Esophagus muscularis mucosa (tissue), 3 donors: ENCODE data around the gene FNTB.

Experiments used
- POLR2AphosphoS5 ChIP-seq, 2 donors: sonication (generic); formaldehyde crosslinking; IDR thresholded peaks; one replicate each; pipeline ENCODE4 v1.6.1; 2017; ENCODE audit warnings: antibody characterized with exemption in 2 of 2
- TF ChIP-seq, protein P1 (sequence below), 3 experiments: fragments of 200-600 bp in 2 of 3; fragments of 450-650 bp in 1 of 3; sonication (generic) in 2 of 3; IDR thresholded peaks; one replicate each; pipeline ENCODE4 v1.5.1; 2017 to 2019; ENCODE audit warnings: antibody characterized with exemption in 3 of 3, mild to moderate bottlenecking in 2 of 3, moderate library complexity in 1 of 3

DNA sequence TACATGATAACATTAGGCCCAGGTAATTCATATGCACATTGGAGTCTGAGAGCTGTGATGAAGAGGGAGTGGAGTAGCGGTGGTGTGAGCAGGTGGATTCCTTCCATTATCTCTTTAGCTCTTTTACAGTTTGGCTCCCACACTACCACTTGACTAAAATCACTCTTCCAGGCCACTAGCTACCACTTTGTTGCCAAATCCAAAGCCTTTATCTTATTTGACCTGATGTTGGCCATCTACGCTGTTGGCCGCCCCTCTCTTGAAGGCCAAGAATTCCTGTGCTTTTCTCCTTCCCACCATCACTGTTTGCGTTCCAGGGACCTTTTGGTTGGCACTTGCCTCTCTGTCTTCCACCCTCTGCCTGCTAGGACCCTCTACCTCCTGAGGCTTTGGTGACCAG lies 119.6 kb downstream of the FNTB start:
- TF ChIP-seq, protein P1, sequence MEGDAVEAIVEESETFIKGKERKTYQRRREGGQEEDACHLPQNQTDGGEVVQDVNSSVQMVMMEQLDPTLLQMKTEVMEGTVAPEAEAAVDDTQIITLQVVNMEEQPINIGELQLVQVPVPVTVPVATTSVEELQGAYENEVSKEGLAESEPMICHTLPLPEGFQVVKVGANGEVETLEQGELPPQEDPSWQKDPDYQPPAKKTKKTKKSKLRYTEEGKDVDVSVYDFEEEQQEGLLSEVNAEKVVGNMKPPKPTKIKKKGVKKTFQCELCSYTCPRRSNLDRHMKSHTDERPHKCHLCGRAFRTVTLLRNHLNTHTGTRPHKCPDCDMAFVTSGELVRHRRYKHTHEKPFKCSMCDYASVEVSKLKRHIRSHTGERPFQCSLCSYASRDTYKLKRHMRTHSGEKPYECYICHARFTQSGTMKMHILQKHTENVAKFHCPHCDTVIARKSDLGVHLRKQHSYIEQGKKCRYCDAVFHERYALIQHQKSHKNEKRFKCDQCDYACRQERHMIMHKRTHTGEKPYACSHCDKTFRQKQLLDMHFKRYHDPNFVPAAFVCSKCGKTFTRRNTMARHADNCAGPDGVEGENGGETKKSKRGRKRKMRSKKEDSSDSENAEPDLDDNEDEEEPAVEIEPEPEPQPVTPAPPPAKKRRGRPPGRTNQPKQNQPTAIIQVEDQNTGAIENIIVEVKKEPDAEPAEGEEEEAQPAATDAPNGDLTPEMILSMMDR (IDR thresholded peaks at IDR 0.05), result no peak
- no peak for TF ChIP-seq POLR2AphosphoS5 (IDR thresholded peaks at IDR 0.05)
